Right renal pelvis (tissue), 4 donors: ENCODE data around the gene RHOJ. TPM values are rescaled to one million over a fixed set of nuclear protein-coding genes. Genes with fewer than 3 reads are reported as not detected.

Experiments used
- DNase-seq, 4 donors: peaks; one replicate each; pipeline ENCODE4 v3.0.0-alpha.2; 2013; ENCODE audit warnings: low read depth in 4 of 4, low spot score in 3 of 4, missing footprints in 1 of 4
- polyA plus RNA-seq, 4 donors: library from polyadenylated mRNA; unstranded; fragments of 120-200 nt; gene quantifications; one replicate each; pipeline ENCODE4 v1.2.1, GENCODE V29; 2013; ENCODE audit not compliant: insufficient read length in 4 of 4

The RHOJ gene
- polyA plus RNA-seq, 4 donors, result 18.3 to 22.6 (median 21.2) TPM

GRCh38 chr14:63203618-63204406, 431 bp upstream of the RHOJ start:
- DNase-seq, result peak; percentile 60 to 82 (median 76)

- no peak for DNase-seq
These were observed 867 bp downstream of the RHOJ start for GRCh38 chr14:63205044-63205575.

- DNase-seq, result no peak
These were observed 1.6 kb downstream of the RHOJ start for GRCh38 chr14:63205866-63206265.

- DNase-seq, result no peak
These were observed 4.9 kb downstream of the RHOJ start for GRCh38 chr14:63209160-63209559.

GRCh38 chr14:63210812-63211211, 6.6 kb downstream of the RHOJ start:
- DNase-seq, result no peak

- DNase-seq, result no peak
These were observed 8.0 kb downstream of the RHOJ start for GRCh38 chr14:63212209-63212608.

GRCh38 chr14:63212776-63213500, 8.7 kb downstream of the RHOJ start:
- DNase-seq, result no peak

GRCh38 chr14:63214417-63215196, 10.4 kb downstream of the RHOJ start:
- DNase-seq, result no peak

- no peak for DNase-seq
These were observed 16.3 kb downstream of the RHOJ start for GRCh38 chr14:63220526-63220925.

GRCh38 chr14:63223596-63223995, 19.4 kb downstream of the RHOJ start:
- DNase-seq, result no peak

- DNase-seq, result no peak
These were observed 20.0 kb downstream of the RHOJ start for GRCh38 chr14:63224196-63224595.

- no peak for DNase-seq
These were observed 24.0 kb downstream of the RHOJ start for GRCh38 chr14:63228217-63228616.

- DNase-seq, result no peak
These were observed 25.3 kb downstream of the RHOJ start for GRCh38 chr14:63229330-63230059.

GRCh38 chr14:63231766-63232165, 27.5 kb downstream of the RHOJ start:
- DNase-seq, result no peak

GRCh38 chr14:63237791-63238190, 33.5 kb downstream of the RHOJ start:
- DNase-seq, result no peak

GRCh38 chr14:63240221-63240620, 36.0 kb downstream of the RHOJ start:
- DNase-seq, result no peak

- no peak for DNase-seq
These were observed 36.9 kb downstream of the RHOJ start for GRCh38 chr14:63241096-63241495.

GRCh38 chr14:63243646-63244045, 39.4 kb downstream of the RHOJ start:
- no peak for DNase-seq

- no peak for DNase-seq
These were observed 41.6 kb downstream of the RHOJ start for GRCh38 chr14:63245893-63246292.

- DNase-seq, result no peak
These were observed 44.0 kb downstream of the RHOJ start for GRCh38 chr14:63248211-63248610.
